ENCODE measurements around the gene RPL27.

The RPL27 gene

DNA sequence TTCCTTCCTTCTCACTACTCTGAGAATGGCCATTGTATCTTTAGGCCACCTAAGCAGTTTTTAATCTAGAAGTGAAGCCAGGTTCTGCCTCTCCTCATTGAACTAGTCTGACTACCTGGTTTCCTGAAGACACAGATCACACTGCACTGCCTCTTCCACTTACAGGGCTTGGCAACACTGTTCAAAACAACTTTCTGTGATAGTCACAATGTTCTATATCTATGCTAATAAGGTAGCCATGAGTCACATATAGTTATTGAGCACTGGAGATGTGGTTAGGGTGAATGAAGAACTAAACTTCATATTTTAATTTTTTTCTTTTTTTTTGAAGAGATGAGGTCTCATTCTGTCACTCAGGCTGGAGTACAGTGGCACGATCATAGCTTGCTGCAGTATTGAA lies 53.8 kb downstream of the RPL27 start:
- H3K4me3 ChIP-seq (ENCODE audit: low read depth, low read length): no peak overlapping the region
- TF ChIP-seq, protein P1, sequence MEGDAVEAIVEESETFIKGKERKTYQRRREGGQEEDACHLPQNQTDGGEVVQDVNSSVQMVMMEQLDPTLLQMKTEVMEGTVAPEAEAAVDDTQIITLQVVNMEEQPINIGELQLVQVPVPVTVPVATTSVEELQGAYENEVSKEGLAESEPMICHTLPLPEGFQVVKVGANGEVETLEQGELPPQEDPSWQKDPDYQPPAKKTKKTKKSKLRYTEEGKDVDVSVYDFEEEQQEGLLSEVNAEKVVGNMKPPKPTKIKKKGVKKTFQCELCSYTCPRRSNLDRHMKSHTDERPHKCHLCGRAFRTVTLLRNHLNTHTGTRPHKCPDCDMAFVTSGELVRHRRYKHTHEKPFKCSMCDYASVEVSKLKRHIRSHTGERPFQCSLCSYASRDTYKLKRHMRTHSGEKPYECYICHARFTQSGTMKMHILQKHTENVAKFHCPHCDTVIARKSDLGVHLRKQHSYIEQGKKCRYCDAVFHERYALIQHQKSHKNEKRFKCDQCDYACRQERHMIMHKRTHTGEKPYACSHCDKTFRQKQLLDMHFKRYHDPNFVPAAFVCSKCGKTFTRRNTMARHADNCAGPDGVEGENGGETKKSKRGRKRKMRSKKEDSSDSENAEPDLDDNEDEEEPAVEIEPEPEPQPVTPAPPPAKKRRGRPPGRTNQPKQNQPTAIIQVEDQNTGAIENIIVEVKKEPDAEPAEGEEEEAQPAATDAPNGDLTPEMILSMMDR (IDR thresholded peaks at IDR 0.05; ENCODE audit: low read depth, low read length): no peak

All from WI38 (cell line).